Type B pancreatic cell (in vitro differentiated cells): ENCODE measurements around the gene VAPB. TPM values are rescaled to one million over a fixed set of nuclear protein-coding genes. Genes with fewer than 3 reads are reported as not detected.
"Not testable (repeated sequence)": the region's sequence is repeated elsewhere in the genome, so short reads cannot be mapped to it uniquely, and the experiment has no call there.

Experiments
- DNase-seq: peaks from one replicate; pipeline ENCODE4 v3.0.0; 2021; ENCODE audit warnings: mixed read lengths; ENCODE audit not compliant: unreplicated experiment; ENCODE audit errors: extremely low spot score
- H3K27ac Mint-ChIP-seq: 2 replicates; pipeline ENCODE4 v1.8.0; 2021; ENCODE audit warnings: mild to moderate bottlenecking, mixed read lengths
- H3K27me3 Mint-ChIP-seq: 2 replicates; pipeline ENCODE4 v1.8.0; 2021; ENCODE audit warnings: mixed read lengths
- H3K36me3 Mint-ChIP-seq: 2 replicates; pipeline ENCODE4 v1.8.0; 2021; ENCODE audit warnings: mixed read lengths
- H3K4me1 Mint-ChIP-seq: one replicate; pipeline ENCODE4 v1.8.0; 2021; ENCODE audit warnings: mixed read lengths; ENCODE audit not compliant: unreplicated experiment
- H3K4me3 Mint-ChIP-seq: 2 replicates; pipeline ENCODE4 v1.8.0; 2021; ENCODE audit warnings: mild to moderate bottlenecking, mixed read lengths
- H3K9me3 Mint-ChIP-seq: 2 replicates; pipeline ENCODE4 v1.8.0; 2021; ENCODE audit warnings: mixed read lengths
- CTCF ChIP-seq: fragments of 200-600 bp; sonication (generic); conservative IDR thresholded peaks from 2 replicates; pipeline ENCODE4 v1.5.0; 2021; ENCODE audit warnings: antibody characterized with exemption, mild to moderate bottlenecking
- total RNA-seq: library from RNA; stranded (reverse); gene quantifications from 2 replicates; pipeline ENCODE4 v1.2.1, GENCODE V29; 2021; ENCODE audit warnings: low replicate concordance

Gene VAPB
- total RNA-seq, 1 donor from 2014 or later: 58.9 TPM

GRCh38 chr20:58361481-58362205 is 27.4 kb upstream of the VAPB start:
- Mint-ChIP-seq H3K27ac (no peak overlapping the region), H3K27me3 (no peaks in the 10 kb centered on the region), H3K4me1 (peaks cover 21% of the 10 kb centered on the region), H3K36me3 (peaks cover 40% of the 10 kb centered on the region), H3K9me3 (no peaks in the 10 kb centered on the region), H3K4me3 (no peak overlapping the region)
- TF ChIP-seq CTCF: no peak
- no peak for DNase-seq

GRCh38 chr20:58362206-58362516 is 26.9 kb upstream of the VAPB start:
- peaks cover 35% of the 10 kb centered on the region for H3K36me3 Mint-ChIP-seq
- no peak overlapping the region for H3K27ac Mint-ChIP-seq
- no peaks in the 10 kb centered on the region for H3K9me3 Mint-ChIP-seq
- no peak for TF ChIP-seq CTCF
- DNase-seq: no peak
- H3K4me3 Mint-ChIP-seq: no peak overlapping the region
- peaks cover 21% of the 10 kb centered on the region for H3K4me1 Mint-ChIP-seq
- H3K27me3 Mint-ChIP-seq: no peaks in the 10 kb centered on the region

- no peaks in the 10 kb centered on the region for H3K9me3 Mint-ChIP-seq
- H3K4me3 Mint-ChIP-seq: no peak overlapping the region
- TF ChIP-seq CTCF: no peak
- H3K36me3 Mint-ChIP-seq: peaks cover 31% of the 10 kb centered on the region
- no peak for DNase-seq
- H3K27me3 Mint-ChIP-seq: no peaks in the 10 kb centered on the region
- H3K4me1 Mint-ChIP-seq: peaks cover 21% of the 10 kb centered on the region
- H3K27ac Mint-ChIP-seq: no peak overlapping the region
Measured at GRCh38 chr20:58362970-58363369, 26.1 kb upstream of the VAPB start.

- H3K4me1 Mint-ChIP-seq: peaks cover 15% of the 10 kb centered on the region
- H3K27ac Mint-ChIP-seq: no peak overlapping the region
- H3K36me3 Mint-ChIP-seq: peaks cover 16% of the 10 kb centered on the region
- H3K4me3 Mint-ChIP-seq: no peak overlapping the region
- TF ChIP-seq CTCF: no peak
- no peaks in the 10 kb centered on the region for H3K9me3 Mint-ChIP-seq
- DNase-seq: no peak
- H3K27me3 Mint-ChIP-seq: no peaks in the 10 kb centered on the region
Measured at GRCh38 chr20:58366866-58367265, 22.2 kb upstream of the VAPB start.

GRCh38 chr20:58372806-58373205 is 16.2 kb upstream of the VAPB start:
- no peak for TF ChIP-seq CTCF
- Mint-ChIP-seq H3K4me1 (peaks cover 41% of the 10 kb centered on the region), H3K27me3 (no peaks in the 10 kb centered on the region), H3K36me3 (peaks cover 3% of the 10 kb centered on the region), H3K9me3 (no peaks in the 10 kb centered on the region), H3K27ac (peak overlapping the region; percentile 14), H3K4me3 (peak overlapping the region; percentile 28)
- DNase-seq: no peak

- Mint-ChIP-seq H3K4me1 (peaks cover 41% of the 10 kb centered on the region), H3K27ac (peak overlapping the region; percentile 14)
- H3K9me3 Mint-ChIP-seq, H3K4me3 Mint-ChIP-seq, H3K36me3 Mint-ChIP-seq, H3K27me3 Mint-ChIP-seq, DNase-seq: not testable (repeated sequence)
Measured at GRCh38 chr20:58373296-58373695, 15.7 kb upstream of the VAPB start.
